K562 (cell line): ENCODE measurements around the gene PSAP. TPM values are rescaled to one million over a fixed set of nuclear protein-coding genes. Genes with fewer than 3 reads are reported as not detected.

ENCODE experiments used
- CBFA2T2 ChIP-seq: fragments of 450-650 bp; conservative IDR thresholded peaks from 2 replicates; pipeline ENCODE4 v1.6.1; 2017; ENCODE audit warnings: mild to moderate bottlenecking
- CBX3 ChIP-seq, 2 experiments: IDR thresholded peaks; 1 replicate in 1 of 2; 2 replicates in 1 of 2; pipeline ENCODE4 v1.6.1; 2012; ENCODE audit warnings: inconsistent platforms in 2 of 2, low read length in 2 of 2, borderline replicate concordance in 1 of 2, control low read depth in 1 of 2
- CREB3 ChIP-seq: fragments of 450-650 bp; conservative IDR thresholded peaks from 2 replicates; pipeline ENCODE4 v1.6.1; 2016; ENCODE audit warnings: missing genetic modification characterization, low read depth, mild to moderate bottlenecking, missing compliant biosample characterization, moderate library complexity
- CREM ChIP-seq: IDR thresholded peaks from 2 replicates; pipeline ENCODE4 v1.6.1; 2014; ENCODE audit warnings: antibody characterized with exemption, low read depth
- KDM1A ChIP-seq, 2 experiments: fragments of 450-650 bp; IDR thresholded peaks; 2 replicates each; pipeline ENCODE4 v1.6.1; 2016; ENCODE audit warnings: mild to moderate bottlenecking in 2 of 2
- MGA ChIP-seq: fragments of 450-650 bp; IDR thresholded peaks from 2 replicates; pipeline ENCODE4 v1.6.1; 2016; ENCODE audit warnings: mild to moderate bottlenecking, moderate library complexity
- polyA plus RNA-seq, 8 experiments: library from polyadenylated mRNA; depleted of rRNA in 4 of 8; stranded (reverse) in 5 of 8; unstranded in 3 of 8; fragments of >200 nt; fragmentation: Nextera tagmentation in 2 of 8; fragmentation: Illumina TruSeq in 1 of 8; extraction: Ambion mirVana in 2 of 8; extraction: Trizol in 1 of 8; gene quantifications; 2 replicates each; pipeline versions ENCODE4 v1.2.1 to v1.2.3, GENCODE V29; 2011 to 2014; ENCODE audit warnings: inconsistent platforms in 1 of 8, missing spikeins in 1 of 8
- total RNA-seq, 7 experiments: library from RNA; depleted of rRNA in 6 of 7; stranded (reverse); fragments of >200 nt in 6 of 7; fragmentation: Illumina TruSeq in 2 of 7; extraction: Trizol in 2 of 7; gene quantifications; 2 replicates each; pipeline versions ENCODE4 v1.2.1 to v1.2.3, GENCODE V29; 2011 to 2021; ENCODE audit warnings: low replicate concordance in 1 of 7

The PSAP gene
- total and polyA plus RNA-seq, 9 of the 15 experiments (the other 6 are each of a cell fraction or from before 2014, with no cell fraction given): 245 to 700 (median 429) TPM

GRCh38 chr10:71874680-71875354 is 23.8 kb upstream of the PSAP start (continued):
- peak; percentile 89 for TF ChIP-seq MGA
- peak in 1 of 2 experiments; percentile 26; a peak in 1 of 4 replicates for TF ChIP-seq KDM1A (IDR thresholded peaks at IDR 0.05)
- peak; percentile 49; the same call in 1 of the 2 replicates for TF ChIP-seq CBFA2T2
- peak; percentile 51; the same call in 1 of the 2 replicates for TF ChIP-seq CREM
- peak in 1 of 2 experiments; percentile 72; a peak in 1 of 3 replicates for TF ChIP-seq CBX3 (IDR thresholded peaks at IDR 0.05; ENCODE audit: borderline replicate concordance in 1 of 2, low read length in 2 of 2)
- TF ChIP-seq CREB3 (tag): peak; percentile 81; the same call in 1 of the 2 replicates
- TF ChIP-seq, all 486 proteins: peak for 80; not testable (repeated sequence) for 406
